Embryonic facial prominence (tissue), 1 donor: ENCODE measurements around the gene EZR.

Experiments used
- DNase-seq: peaks from one replicate; pipeline ENCODE4 v3.0.0-alpha.2; 2016; ENCODE audit errors: extremely low spot score

EZR gene

DNA sequence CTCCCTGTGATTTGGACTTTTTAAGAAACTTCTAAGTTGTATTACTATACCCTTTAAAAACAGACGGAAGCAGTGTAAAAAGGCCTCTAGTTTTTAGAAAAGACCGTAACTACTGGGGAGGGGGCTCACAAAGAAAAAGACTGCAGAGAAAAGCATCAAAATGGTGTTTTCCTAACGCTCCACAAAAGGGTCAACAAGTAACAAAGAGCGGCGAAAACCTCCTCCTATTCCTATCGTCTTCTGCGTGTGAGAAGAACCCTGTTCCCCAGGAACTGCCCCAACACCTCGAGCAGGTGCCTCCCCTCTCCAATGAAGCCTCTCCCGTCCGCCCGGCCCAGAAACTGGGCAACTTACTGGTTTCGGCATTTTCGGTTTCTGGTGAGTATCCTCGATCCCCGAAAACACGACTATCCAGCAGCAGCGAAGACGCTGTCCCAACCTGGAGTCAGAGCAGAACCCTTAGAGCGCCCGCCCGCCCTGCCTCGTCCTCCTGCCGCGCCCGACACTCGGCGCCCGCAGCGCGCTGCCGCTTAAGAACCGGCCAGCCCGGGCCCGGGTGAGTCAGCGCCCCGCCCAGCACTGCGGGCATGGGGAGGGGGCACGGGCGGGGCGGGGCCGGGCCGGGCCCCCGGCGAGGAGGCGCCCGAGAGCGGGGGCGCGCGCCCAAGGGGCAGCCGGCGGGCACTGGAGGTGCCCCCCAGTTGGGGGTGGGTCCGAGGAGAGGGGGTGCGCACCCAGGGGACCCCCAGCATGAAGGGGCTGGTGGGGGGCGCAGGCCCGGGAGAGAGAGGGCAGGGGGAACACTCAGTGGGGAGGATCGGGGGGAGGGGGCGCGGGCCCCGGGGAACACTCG lies 1.2 kb downstream of the EZR start:
- DNase-seq: no peak

DNA sequence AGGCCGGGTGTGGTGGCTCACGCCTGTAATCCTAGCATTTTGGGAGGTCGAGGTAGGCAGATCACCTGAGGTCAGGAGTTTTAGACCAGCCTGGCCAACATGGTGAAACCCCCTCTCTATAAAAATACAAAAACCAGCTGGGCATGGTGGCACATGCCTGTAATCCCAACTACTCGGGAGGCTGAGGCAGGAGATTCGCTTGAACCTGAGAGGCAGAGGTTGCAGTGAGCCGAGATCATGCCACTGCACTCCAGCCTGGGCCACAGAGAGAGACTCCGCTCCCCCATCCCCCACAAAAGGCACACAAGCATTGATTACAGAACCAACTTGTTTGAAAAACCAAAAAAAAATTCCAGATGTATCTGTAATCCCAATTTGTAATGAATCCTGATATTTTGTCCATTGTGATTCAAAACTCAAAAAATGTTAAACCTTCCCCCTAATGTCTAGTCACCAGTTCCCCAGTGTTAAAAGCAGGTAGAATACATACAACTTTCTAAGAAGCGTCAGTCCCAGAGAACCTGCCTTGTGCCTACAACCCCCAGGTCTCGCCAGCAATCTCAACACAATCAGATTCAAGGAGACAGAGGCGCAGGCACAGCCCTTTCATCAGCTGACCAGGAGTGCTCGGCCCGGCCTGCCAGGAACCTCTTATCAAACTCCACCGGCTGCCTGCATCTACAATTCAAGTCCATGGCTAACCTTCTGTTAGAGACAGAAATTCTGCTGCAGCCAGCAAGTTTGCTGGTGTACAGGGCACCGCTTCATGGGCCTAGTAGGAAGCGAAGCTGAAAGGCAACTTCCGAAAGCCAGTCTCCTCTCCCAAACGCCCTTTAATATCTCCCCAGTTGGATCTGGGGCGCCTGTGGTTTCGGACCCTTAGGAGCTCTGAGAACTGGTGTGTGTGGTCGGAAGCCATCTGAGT lies 2.1 kb downstream of the EZR start:
- no peak for DNase-seq

DNA sequence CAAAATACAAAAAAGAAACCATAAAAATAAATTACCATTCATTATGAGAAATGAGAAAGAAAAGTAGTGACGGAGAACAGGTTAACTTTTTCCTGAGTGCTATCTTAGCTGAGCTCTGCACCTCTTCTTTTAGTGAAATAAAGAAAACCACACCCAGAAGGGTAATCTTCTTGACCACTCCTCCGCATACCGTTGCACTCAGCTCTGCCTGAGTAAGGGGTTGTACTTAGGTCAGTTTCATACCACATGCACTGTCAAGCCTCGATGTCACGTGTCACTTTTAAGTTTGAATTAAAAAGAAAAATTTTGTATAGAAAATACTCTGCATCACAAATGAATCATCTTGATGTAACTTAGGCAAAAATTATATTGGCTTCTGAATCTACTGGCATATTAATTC lies 2.8 kb downstream of the EZR start:
- DNase-seq: no peak

GRCh38 chr6:158815907-158816306 lies 3.3 kb downstream of the EZR start:
- no peak for DNase-seq

GRCh38 chr6:158815379-158815724 lies 3.8 kb downstream of the EZR start:
- no peak for DNase-seq

DNA sequence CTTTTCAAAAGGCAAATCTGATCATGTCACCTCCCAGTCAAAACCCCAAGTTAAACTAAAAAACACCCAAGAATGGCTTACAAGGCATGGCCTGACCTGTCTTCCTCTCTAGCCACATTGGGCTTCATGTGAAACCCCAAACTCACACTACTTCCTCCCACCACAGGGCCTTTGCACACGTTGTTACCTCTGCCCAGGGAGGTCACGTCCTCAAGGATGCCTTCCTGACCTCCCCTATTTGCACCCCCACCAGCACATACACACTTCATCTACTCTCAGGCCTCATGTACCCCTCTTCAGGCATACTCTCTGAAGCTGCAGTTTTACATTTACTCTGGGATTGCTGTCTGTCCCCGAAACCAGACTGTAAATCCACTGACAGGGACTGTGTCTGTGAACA lies 6.1 kb downstream of the EZR start:
- DNase-seq: no peak

DNA sequence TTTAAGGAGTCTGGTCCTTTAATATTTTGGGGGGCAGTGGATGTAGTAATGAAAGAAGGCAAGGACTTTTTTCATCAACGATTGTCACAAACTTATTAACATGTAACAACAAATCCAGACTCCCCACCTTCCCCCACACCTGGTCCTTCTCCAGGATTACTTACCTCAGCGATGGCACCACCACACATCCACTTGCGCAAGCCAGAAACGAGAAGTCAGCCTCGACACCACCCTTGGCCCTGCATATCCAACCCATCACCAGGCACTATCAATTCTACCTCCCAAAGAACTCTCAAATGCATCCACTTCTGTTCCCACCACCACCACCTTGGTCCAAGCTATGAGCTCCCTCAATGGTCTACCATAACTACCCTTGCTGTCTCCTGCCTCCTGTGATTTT lies 6.6 kb downstream of the EZR start:
- DNase-seq: no peak

- no peak for DNase-seq
Observed at GRCh38 chr6:158810155-158811095, 8.7 kb downstream of the EZR start.

GRCh38 chr6:158808941-158809678 lies 10.1 kb downstream of the EZR start:
- no peak for DNase-seq

GRCh38 chr6:158808442-158808833 lies 10.7 kb downstream of the EZR start:
- DNase-seq: no peak

- DNase-seq: no peak
Observed at GRCh38 chr6:158807515-158808441, 11.4 kb downstream of the EZR start.

DNA sequence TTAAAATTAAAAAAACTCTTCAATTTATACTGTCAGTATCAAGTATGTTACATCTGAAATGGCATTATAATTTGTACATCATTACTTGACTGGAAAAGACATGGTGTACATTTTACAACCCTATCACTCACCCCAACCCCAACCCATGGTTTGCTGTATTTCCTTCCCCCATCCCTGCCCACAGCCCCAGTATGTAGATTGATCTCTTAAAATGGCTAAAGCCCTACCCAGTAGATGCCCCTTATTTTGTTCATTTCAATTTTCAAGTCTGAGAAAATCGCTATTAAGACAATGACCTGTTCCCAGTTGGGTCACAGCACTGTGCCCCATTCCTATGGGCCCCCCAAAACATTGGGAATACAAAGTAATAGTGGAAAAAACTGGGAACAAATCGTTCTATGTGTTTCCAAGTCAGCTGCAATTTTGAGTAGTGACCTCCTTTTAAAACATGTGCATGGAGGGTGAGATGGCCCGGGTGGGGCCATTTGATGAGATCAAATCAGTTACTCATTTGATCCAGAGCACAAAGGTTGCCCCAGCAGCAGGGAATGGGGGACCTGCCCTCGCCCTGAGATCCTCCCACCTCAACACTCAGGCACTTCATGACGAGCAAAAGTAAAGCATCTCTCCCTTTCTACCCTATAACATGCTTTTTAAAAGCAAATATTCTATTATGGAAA lies 13.3 kb downstream of the EZR start:
- DNase-seq: no peak

DNA sequence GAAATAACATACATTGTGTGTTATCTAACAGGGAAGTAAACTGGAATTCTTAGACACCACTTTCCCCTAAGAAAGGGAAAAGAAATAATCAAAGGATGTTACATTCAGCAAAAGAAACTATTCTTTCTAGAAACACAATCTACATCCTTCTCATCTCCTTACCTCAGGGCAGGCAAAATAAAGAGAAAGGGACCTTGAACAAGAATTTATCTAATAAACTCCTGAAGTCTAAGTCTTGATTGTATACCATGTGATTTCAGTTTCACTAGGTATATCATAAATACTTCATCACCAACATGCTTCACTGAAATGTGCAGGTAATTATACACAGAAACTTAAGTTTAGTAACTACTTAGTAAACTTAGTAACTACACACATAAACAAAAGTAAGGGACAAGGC lies 15.0 kb downstream of the EZR start:
- no peak for DNase-seq

- no peak for DNase-seq
Observed at GRCh38 chr6:158803733-158804143, 15.4 kb downstream of the EZR start.

DNA sequence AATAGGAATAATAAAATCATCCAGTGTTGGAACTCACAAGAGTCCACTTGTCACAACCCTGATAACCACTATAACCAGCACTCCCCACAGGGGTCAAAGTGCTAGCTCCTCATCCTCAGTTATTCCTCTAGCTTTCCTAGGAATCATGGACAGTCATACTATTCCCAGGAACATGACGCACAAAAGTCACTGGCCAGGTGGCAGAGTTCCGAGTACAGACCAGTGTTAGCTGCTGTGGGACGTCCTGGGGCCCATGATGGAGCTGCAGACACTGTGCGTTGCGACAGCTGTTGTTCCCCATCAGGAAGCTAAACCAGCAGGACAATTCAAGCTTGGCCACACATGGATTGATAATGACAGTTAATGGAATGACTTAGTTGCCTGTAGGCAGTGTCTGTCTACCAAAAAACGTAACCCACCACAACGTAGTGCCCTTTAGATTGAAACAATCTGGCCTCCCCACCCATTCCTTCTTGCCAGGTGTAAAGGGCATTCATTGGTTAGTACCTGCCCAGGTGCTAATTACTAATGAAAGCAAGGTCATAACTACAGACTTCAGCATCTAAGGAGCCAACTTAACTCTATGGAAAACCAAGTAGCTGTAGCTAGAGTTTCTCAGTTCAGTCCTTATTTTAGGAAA lies 17.4 kb downstream of the EZR start:
- DNase-seq: no peak

DNA sequence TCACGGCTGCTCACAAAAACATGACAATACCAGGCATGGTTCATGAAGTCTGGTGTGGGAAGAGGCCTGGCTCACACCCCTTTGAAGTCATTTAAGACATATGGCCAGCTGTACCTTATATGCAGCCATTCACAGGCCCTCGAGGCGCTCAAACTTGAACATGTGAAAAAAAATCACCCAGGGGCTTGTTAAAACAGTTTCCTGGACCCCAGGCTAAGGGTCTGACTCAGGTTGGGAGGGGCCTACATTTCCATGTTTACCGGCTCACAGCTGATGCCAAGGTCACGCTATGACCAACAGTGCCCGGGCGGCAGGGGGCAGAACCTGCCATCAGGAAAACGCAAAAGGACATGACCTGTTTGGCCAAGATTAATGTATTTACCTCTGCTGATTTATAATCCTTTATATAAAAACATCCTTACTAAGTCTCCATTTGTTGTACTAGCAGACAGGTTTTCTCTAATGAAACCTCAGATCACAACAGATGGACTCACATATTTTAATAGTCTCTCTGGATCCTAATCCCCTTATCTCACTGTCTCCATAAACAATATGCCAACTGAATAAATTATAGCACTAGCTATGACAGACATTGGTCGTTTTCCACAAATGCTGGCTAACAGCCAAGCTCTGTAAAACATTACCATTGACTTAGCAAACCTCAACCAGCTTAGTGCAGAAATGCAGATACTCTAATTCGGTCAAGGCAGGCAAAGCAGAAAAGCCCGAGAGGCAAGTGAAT lies 19.9 kb downstream of the EZR start:
- no peak for DNase-seq

- DNase-seq: no peak
Observed at GRCh38 chr6:158798311-158798710, 20.9 kb downstream of the EZR start.
